Lower leg skin (tissue), 4 donors: Measurements from ENCODE around the gene SLC16A8. TPM values are rescaled to one million over a fixed set of nuclear protein-coding genes. Genes with fewer than 3 reads are reported as not detected.
"Not testable (repeated sequence)": the region's sequence is repeated elsewhere in the genome, so short reads cannot be mapped to it uniquely, and the experiment has no call there.

Source experiments
- DNase-seq, 2 donors: peaks; one replicate each; pipeline ENCODE4 v3.0.0-alpha.2; 2019; ENCODE audit warnings: low spot score in 2 of 2
- H3K4me3 ChIP-seq: fragments of 200-600 bp; sonication (generic); 2 replicates; pipeline ENCODE4 v1.5.1; 2017; ENCODE audit warnings: mild to moderate bottlenecking, low read depth; ENCODE audit not compliant: poor library complexity, severe bottlenecking
- POLR2A ChIP-seq, 2 donors: fragments of 450-650 bp; IDR thresholded peaks; one replicate each; pipeline ENCODE4 v1.6.1; 2016 to 2017; ENCODE audit warnings: antibody characterized with exemption in 2 of 2, mild to moderate bottlenecking in 1 of 2, moderate library complexity in 1 of 2
- WGBS, 2 donors: methylation state at CpG; one replicate each; pipeline ENCODE4 v1.1.5; 2018; 5-methylcytosine and 5-hydroxymethylcytosine counted together
- intact Hi-C: fragments of 100-400 bp; cut with DNase I; formaldehyde crosslinking; loops from one replicate; pipeline ENCODE4 v1.15.0; 2023; ENCODE audit warnings: low total_unique reads
- total RNA-seq, 4 donors: library from RNA; depleted of rRNA; stranded (reverse); fragments of >200 nt; gene quantifications; one replicate each; pipeline ENCODE4 v1.1.0, GENCODE V29; 2016
- TF ChIP-seq, protein P1 (sequence below), 3 donors: fragments of 450-650 bp; IDR thresholded peaks; one replicate each; pipeline ENCODE4 v1.5.1; 2016; ENCODE audit warnings: antibody characterized with exemption in 3 of 3, mild to moderate bottlenecking in 3 of 3, moderate library complexity in 2 of 3

The SLC16A8 gene
- total RNA-seq, 4 donors from 2014 or later = 0.13 to 0.80 (median 0.33) TPM

DNA sequence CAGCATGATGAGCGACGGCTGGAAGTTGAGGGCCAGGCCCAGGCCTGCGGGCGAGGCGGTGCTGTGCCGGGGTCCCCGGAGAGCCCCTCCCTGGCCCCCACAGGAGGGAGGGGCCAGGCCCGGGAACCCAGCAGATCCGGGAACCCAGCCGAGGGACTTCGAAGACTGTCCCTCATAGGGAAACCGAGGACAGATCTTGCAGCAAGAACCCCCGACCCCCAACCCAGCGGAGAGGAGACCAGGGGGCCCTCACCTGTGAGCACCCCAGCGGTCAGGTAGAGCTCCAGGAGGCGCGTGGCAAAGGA, 2.4 kb downstream of the SLC16A8 start:
- peak overlapping the region; percentile 6 for H3K4me3 ChIP-seq
- 0 to 12% methylated on average over 5 to 6 of the region's 17 CpGs for WGBS, 2 donors
- no peak for TF ChIP-seq POLR2A (IDR thresholded peaks at IDR 0.05)
- TF ChIP-seq, protein P1, sequence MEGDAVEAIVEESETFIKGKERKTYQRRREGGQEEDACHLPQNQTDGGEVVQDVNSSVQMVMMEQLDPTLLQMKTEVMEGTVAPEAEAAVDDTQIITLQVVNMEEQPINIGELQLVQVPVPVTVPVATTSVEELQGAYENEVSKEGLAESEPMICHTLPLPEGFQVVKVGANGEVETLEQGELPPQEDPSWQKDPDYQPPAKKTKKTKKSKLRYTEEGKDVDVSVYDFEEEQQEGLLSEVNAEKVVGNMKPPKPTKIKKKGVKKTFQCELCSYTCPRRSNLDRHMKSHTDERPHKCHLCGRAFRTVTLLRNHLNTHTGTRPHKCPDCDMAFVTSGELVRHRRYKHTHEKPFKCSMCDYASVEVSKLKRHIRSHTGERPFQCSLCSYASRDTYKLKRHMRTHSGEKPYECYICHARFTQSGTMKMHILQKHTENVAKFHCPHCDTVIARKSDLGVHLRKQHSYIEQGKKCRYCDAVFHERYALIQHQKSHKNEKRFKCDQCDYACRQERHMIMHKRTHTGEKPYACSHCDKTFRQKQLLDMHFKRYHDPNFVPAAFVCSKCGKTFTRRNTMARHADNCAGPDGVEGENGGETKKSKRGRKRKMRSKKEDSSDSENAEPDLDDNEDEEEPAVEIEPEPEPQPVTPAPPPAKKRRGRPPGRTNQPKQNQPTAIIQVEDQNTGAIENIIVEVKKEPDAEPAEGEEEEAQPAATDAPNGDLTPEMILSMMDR (IDR thresholded peaks at IDR 0.05) = no peak
- DNase-seq = no peak
- intact Hi-C loops = no loop called here

DNA sequence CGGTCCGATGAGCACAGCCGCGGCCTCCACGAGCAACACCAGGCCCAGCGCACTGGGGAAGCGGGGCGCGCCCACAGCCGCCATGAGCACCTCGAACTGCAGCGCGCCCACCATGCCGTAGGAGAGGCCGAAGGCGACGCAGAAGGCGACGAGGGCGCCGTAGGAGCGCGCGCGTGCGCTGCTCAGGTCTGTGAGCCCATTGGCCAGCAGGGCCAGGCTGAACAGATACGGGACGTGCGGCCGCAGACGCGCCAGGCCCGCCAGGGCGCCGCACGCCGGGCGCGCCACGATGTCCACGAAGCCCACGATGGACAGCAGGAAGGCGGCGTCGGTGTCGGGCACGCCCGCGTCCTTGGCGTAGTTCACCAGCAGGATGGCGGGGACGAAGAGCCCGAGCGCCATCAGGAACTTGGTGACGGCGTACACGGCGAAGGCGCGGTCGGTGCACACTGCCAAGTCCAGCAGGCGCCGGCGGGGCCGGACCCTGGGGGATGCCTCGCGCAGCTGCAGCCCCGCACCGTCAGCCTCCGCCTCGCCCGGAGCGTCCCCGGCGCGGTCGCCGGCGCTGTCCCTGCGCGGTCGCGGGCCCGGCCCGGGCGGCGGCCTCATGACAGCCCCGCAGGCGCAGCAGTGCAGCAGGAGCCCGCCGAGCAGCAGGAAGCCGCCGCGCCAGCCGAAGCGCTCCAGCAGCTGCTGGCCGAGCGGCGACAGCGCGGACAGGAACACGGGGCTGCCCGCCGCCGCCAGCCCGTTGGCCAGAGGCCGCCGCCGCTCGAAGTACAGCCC, 2.9 kb downstream of the SLC16A8 start:
- 0 to 4% methylated on average over 6 to 60 of the region's 110 CpGs for WGBS, 2 donors
- TF ChIP-seq, protein P1 (IDR thresholded peaks at IDR 0.05) = no peak
- TF ChIP-seq POLR2A (IDR thresholded peaks at IDR 0.05) = no peak
- no peak for DNase-seq

DNA sequence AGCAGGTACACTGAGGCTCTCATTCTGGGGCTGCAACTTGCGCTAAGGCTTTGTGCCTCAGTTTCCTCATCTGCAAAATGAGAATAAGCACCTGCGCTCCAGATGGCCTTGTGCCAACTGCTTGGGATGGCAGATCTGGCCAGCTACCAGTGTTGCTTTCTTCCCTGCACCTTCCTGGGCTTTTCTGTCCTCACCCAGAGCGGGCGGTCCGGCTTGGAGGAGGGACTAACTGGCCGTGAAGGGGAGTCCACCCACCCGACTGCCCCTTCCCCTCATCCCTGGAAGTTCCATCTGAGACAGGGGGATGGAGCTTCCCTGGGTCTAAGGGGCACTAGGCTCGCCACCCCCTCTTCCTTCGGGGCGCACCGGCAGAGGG, 3.5 kb downstream of the SLC16A8 start:
- WGBS, 2 donors = 67 to 79% methylated on average over 8 of the region's 11 CpGs
- H3K4me3 ChIP-seq = no peak overlapping the region
- TF ChIP-seq POLR2A (IDR thresholded peaks at IDR 0.05) = no peak
- TF ChIP-seq, protein P1 (IDR thresholded peaks at IDR 0.05) = no peak
- intact Hi-C loops = no loop called here
- no peak for DNase-seq

More for the DNA sequence above, 2.9 kb downstream of the SLC16A8 start:
- H3K4me3 ChIP-seq = peak overlapping the region; percentile 6
- intact Hi-C loops = no loop called here

DNA sequence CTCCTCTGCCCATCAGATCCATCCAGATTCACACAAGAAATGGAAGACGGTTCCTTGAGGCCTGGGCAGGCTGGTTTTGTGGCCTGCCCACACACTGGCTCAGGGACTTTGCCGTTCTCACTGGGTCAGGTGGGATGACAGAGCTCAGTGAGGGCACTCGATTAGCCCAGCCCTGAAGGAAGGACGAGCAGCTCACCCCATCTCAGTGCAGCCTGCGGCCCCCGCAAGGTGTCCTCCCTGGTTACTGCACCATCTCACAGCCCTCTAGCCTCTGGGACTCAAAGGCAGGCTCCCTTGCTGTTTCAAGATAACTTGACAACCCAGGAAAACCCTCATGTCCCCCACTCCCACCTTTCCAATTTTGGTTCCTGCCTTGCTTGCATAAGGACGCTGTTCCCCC, 4.2 kb downstream of the SLC16A8 start:
- no peak for DNase-seq
- intact Hi-C loops = no loop called here
- TF ChIP-seq, protein P1 (IDR thresholded peaks at IDR 0.05) = no peak
- TF ChIP-seq POLR2A (IDR thresholded peaks at IDR 0.05) = no peak
- no peak overlapping the region for H3K4me3 ChIP-seq
- 84 to 85% methylated on average over 7 of the region's 7 CpGs for WGBS, 2 donors

DNA sequence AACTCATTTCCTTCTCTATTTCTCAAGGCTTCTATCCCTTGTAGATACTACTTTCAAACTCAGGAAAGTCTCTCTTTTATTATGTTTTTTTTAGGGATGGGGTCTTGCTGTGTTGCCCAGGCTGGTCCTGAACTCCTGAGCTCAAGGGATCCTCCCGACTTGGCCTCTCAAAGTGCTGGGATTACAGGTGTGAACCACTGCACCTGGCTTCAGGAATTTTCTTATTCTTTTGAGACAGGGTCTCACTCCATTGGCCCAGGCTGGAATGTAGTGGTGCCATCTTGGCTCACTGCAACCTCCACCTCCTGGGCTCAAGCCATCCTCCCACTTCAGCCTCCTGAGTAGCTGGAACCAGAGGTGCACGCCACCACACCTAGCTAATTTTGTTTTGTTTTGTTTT, 4.8 kb downstream of the SLC16A8 start:
- 92 to 100% methylated on average over 2 of the region's 2 CpGs for WGBS, 2 donors
- intact Hi-C loops, DNase-seq: not testable (repeated sequence)

DNA sequence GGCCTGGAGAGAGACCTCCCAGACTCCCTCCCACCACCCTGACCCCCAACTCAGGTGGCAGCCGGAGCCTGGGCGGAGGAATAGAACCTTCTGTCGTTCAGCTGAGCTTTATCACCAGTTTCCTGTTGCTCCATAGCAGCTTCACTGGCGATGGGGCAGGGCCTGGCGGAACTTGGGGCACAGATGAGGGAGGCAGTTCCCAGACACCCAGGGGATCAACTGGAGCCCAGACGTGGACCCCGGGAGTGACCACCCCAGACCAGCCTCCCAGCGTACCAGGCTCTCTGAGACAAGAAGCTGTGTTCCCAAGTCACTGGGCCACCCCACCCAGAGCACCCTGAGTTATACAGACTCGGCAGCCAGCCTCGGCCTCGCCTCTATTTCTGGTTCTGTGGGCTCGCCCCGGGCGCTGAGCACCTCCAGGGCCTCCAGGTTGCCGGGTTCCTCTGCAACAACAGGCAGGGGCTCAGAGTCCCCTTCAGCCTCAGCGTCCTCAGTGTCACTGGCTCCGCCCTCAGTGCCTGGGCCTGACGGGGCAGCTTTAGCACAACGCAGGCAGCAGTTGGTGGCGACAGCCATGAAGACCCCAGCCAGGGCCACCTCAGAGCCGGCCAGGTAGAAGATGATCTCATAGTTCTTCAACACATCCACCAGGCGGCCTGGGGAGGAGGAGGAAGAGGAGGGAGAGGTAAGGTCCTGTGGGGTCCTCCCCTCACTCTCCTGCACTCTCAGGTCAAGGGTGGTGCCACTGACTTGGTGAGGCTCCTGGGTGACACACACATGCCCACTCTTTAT, 5.7 kb downstream of the SLC16A8 start:
- intact Hi-C loops = no loop called here
- H3K4me3 ChIP-seq = no peak overlapping the region
- no peak for DNase-seq
- no peak for TF ChIP-seq POLR2A (IDR thresholded peaks at IDR 0.05)
- TF ChIP-seq, protein P1 (IDR thresholded peaks at IDR 0.05) = no peak
- WGBS, 2 donors = 70 to 75% methylated on average over 21 to 22 of the region's 22 CpGs

More for the DNA sequence above, 4.8 kb downstream of the SLC16A8 start:
- not testable (repeated sequence) for H3K4me3 ChIP-seq
